Measurements from ENCODE around the gene LAPTM5.

The LAPTM5 gene

DNA sequence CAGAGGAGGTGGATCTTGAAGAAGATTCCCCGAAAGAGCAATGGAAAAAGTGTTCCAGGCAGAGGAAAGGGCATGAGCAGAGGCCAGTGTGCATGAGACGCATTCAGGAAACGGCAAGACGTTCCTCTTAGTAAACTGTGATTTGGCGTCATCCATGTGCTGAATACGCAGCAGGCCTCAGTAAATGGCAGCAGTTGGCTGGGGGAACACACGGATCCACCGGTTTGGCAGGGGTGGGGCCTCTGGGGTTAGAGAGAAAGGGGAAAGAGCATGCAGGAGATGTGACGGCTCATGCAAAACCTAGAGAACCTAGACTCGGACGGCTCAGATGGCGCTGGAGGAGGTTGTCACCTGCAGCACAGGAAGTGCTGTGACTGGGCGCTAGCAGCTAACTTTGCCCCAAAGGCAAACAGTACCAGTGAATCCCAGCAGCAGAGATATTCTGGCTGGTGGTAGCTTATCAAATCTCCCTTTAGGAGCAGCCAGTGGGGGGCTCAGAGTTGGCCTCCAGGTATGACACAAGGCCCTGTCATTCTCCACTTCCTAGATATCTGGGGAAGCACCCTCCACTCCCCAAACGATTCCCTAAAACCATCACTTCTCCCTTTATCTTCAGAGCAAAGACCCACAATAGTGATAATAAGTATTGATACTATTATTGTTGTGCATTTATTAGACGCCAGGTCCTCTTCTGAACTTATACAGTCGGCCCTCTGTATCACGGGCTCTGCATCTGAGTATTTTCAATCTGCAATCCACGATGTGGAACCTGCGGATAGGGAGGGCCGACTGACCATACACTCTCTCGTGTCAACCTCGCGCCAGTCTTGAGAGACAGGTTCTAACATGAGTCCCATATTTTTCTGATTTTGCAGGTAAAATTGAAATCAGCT lies 7.6 kb downstream of the LAPTM5 start:
- DNase-seq (ENCODE audit: insufficient read length, low spot score) (no peak), FAIRE-seq (no peak)
- TF ChIP-seq POLR2A (IDR thresholded peaks at IDR 0.05; ENCODE audit: low read depth, low read length): no peak

DNA sequence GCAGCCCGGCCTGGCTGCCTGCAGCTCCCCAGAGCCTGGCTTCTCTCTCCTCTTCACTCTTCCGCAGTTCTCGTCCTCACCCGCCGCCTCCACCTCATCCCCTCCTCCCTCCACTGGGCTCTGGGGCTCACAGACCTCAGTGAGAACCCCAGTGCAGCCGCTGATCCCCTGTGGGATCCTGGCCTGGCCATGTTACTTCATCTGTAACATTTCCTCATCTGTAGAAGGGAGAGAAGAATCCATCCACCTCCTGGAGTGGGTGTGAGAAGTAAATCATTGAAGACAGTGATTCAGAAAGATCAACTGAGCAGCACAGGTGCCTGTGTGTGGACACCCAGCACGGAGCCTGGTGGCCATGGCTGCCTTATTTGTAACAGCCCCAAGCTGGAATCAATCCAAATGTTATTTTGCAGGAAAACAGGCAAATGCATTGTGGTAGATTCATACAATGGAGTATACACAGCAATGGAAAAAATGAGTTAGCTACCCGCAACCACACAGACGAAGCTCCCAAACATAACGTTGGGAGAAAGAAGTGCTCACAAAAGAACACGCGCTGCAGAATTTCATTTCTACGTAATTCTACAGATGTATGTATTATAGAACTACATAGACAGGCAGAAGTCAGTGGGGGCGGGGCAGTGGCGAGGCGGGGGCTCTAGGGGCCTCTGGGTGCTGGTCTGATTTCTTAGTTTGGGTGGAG lies 8.7 kb downstream of the LAPTM5 start:
- no peak for TF ChIP-seq POLR2A (IDR thresholded peaks at IDR 0.05; ENCODE audit: low read depth, low read length)
- no peak for FAIRE-seq
- no peak for DNase-seq (ENCODE audit: insufficient read length, low spot score)

DNA sequence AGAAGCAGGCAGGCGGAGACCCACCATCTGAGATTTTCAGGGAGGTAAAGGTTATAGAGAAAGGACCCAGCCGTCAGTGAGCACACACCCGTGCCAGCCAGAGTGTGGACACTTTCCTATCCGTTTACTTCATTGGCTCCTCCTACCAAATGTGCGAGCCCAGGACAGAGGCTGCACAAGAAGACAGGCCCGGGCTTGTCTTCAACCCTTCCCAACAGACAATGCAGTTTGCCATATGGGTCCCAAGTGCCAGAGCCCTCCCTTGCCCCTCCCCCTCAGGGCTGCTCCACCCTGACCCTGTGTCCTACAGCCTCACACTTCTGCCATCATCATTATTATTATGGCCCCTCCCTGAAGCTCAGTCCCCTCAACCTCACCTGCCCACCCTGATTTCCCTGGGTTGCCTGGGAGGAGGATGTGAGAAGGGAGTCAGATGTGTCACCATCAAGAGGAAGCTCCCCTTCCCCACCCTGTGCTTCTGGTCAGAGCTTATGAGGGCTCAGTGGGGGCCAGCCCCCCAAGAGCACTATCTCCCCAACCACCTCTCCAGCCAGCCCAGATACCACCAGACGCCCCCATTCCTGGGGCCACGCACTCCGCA lies 9.4 kb downstream of the LAPTM5 start:
- TF ChIP-seq POLR2A (IDR thresholded peaks at IDR 0.05; ENCODE audit: low read depth, low read length): no peak

GRCh38 chr1:30747033-30748008 lies 10.3 kb downstream of the LAPTM5 start:
- no peak for TF ChIP-seq POLR2A (IDR thresholded peaks at IDR 0.05; ENCODE audit: low read depth, low read length)
- no peak for FAIRE-seq
- no peak for DNase-seq (ENCODE audit: insufficient read length, low spot score)

More for the DNA sequence above, 9.4 kb downstream of the LAPTM5 start:
- FAIRE-seq (no peak), DNase-seq (ENCODE audit: insufficient read length, low spot score) (no peak)

- DNase-seq (ENCODE audit: insufficient read length, low spot score) (no peak), FAIRE-seq (no peak)
- TF ChIP-seq POLR2A (IDR thresholded peaks at IDR 0.05; ENCODE audit: low read depth, low read length): no peak
These were observed 11.2 kb downstream of the LAPTM5 start for GRCh38 chr1:30746212-30747032.

GRCh38 chr1:30745834-30746208 lies 11.8 kb downstream of the LAPTM5 start:
- DNase-seq (ENCODE audit: insufficient read length, low spot score) (no peak), FAIRE-seq (no peak)
- no peak for TF ChIP-seq POLR2A (IDR thresholded peaks at IDR 0.05; ENCODE audit: low read depth, low read length)

DNA sequence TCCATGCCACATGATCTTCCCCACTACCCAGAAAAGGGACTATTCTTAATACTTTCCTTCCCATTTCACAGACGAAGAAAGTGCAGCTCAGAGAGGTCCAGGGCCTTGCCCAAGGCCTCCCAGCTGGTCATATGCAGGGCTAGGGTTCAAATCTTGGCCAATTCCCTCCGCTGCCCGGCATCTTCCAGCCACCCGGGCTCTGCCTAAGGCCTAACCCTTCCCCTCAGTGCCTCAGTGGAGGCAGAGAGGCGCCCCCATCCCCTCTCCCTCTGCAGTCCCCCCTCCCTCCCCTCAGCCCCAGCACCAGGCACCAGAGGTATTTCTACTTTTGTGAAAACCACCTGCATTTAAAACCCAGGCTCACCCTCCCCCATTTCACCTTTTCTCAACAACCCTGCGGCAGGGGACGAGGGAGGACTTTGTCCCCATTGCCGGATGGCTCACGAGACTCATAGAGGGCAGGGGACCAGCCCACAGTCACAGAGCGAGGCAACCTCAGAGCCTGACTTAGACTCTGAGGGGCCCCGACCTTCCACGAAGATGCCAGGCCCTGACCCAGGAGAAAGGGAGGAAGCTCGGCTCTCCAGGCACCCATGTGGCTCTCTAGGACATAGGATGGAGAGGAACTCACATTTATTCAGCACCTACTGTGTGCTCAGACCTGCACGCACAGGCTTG lies 12.3 kb downstream of the LAPTM5 start:
- no peak for FAIRE-seq
- TF ChIP-seq POLR2A (IDR thresholded peaks at IDR 0.05; ENCODE audit: low read depth, low read length): no peak
- no peak for DNase-seq (ENCODE audit: insufficient read length, low spot score)

GRCh38 chr1:30744060-30744756 lies 13.4 kb downstream of the LAPTM5 start:
- no peak for TF ChIP-seq POLR2A (IDR thresholded peaks at IDR 0.05; ENCODE audit: low read depth, low read length)
- FAIRE-seq (no peak), DNase-seq (ENCODE audit: insufficient read length, low spot score) (no peak)

DNA sequence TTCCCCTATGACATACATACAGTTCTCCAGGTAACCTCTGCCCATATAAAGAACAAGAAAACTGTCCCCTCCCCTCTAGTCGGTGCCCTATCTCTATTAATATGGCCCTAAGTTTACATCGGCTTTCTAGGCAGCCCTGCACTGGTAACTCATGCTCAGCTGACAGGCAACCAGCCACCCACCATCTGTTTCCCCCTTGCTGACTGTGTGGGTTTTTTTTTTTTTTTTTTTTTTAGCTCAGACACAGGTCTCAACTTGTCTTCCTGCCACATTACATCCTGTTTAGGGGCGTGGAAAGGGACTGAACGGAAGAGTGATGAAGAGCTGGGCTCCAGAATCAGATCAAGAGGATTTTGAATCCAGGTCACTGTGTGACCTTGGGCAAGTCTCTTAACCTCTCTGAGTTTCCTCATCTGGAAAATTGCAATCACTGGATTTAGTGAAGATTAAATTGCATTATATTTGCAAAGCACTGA lies 14.0 kb downstream of the LAPTM5 start:
- DNase-seq (ENCODE audit: insufficient read length, low spot score): no peak
- no peak for FAIRE-seq
- TF ChIP-seq POLR2A (IDR thresholded peaks at IDR 0.05; ENCODE audit: low read depth, low read length): no peak

DNA sequence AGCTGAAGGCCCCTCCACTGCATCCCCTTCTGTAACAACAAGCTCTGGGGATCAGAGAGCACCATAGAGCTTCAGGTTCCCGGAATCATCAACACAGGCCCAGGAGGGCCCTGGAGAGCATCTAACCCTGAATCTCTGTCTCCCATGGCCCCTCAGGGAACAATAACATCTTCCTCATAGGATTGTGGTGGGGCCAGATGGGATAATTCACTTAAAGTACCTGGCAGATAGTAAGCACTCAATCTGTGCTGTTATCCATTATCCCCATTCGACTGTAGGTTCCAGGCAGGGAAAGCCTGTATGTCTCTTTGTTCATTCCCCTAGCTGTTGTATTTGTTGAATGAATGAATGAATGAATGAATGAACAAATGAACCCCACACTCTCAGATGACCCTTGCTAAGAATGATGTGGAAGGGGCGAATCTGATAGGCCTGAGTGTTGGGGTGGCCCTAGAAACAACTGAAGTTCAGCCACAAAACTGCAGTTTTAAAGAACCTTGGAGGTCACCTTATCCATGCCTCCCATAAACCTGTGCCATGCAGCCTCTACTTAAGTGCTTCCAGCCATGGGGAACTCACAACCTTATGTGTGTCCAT lies 14.5 kb downstream of the LAPTM5 start:
- TF ChIP-seq POLR2A (IDR thresholded peaks at IDR 0.05; ENCODE audit: low read depth, low read length): no peak
- no peak for FAIRE-seq
- DNase-seq (ENCODE audit: insufficient read length, low spot score): no peak

- no peak for DNase-seq (ENCODE audit: insufficient read length, low spot score)
- no peak for TF ChIP-seq POLR2A (IDR thresholded peaks at IDR 0.05; ENCODE audit: low read depth, low read length)
- FAIRE-seq: no peak
These were observed 15.1 kb downstream of the LAPTM5 start for GRCh38 chr1:30742300-30742962.

All from H54 (cell line).